K562 (cell line): ENCODE measurements around the gene TAF11. TPM values are rescaled to one million over a fixed set of nuclear protein-coding genes. Genes with fewer than 3 reads are reported as not detected.
A peak's percentile ranks its signal among the peaks of the same experiment; 100 is the strongest.

Experiments
- ETV6 ChIP-seq, 3 experiments: fragments of 150-350 bp in 1 of 3; sonication (generic) in 1 of 3; formaldehyde crosslinking in 1 of 3; IDR thresholded peaks; 2 replicates each; pipeline versions ENCODE4 v1.6.1 to v1.8.0; 2014 to 2022; ENCODE audit warnings: borderline replicate concordance in 2 of 3, low read depth in 2 of 3, antibody characterized with exemption in 1 of 3, low read length in 1 of 3, mild to moderate bottlenecking in 1 of 3, missing genetic modification reagents in 1 of 3
- EWSR1 ChIP-seq: fragments of 450-650 bp; IDR thresholded peaks from 2 replicates; pipeline ENCODE4 v1.6.1; 2018; ENCODE audit warnings: borderline replicate concordance, mild to moderate bottlenecking, low read depth, moderate library complexity; ENCODE audit not compliant: partially characterized antibody
- GABPA ChIP-seq: fragments of 200-800 bp; sonication (Bioruptor generic); conservative IDR thresholded peaks from 2 replicates; pipeline ENCODE4 v1.6.1; 2016; ENCODE audit warnings: low read depth, missing genetic modification characterization, missing compliant biosample characterization
- GTF2F1 ChIP-seq: IDR thresholded peaks from 2 replicates; pipeline ENCODE4 v1.6.1; 2011; ENCODE audit warnings: low read depth, low read length, improper control_type of control experiment
- MTA1 ChIP-seq: fragments of 450-650 bp; IDR thresholded peaks from 2 replicates; pipeline ENCODE4 v1.6.1; 2017; ENCODE audit warnings: borderline replicate concordance
- PHF21A ChIP-seq: fragments of 450-650 bp; IDR thresholded peaks from 2 replicates; pipeline ENCODE4 v1.6.1; 2017; ENCODE audit warnings: low read depth, borderline replicate concordance
- RAD51 ChIP-seq: fragments of 450-650 bp; IDR thresholded peaks from 2 replicates; pipeline ENCODE4 v1.7.1; 2016; ENCODE audit warnings: low read depth, mild to moderate bottlenecking, borderline replicate concordance
- ZBTB1 ChIP-seq: sonication (generic); formaldehyde crosslinking; IDR thresholded peaks from 2 replicates; pipeline ENCODE4 v1.8.1; 2023; ENCODE audit warnings: missing genetic modification reagents, low read depth, mild to moderate bottlenecking, borderline replicate concordance
- ZC3H4 ChIP-seq: sonication (generic); formaldehyde crosslinking; IDR thresholded peaks from 2 replicates; pipeline ENCODE4 v1.9.0; 2021; ENCODE audit warnings: missing genetic modification reagents, borderline replicate concordance
- ZNF133 ChIP-seq: fragments of 250-450 bp; sonication (Bioruptor Pico); IDR thresholded peaks from 2 replicates; pipeline ENCODE4 v1.4.0; 2020; ENCODE audit warnings: mild to moderate bottlenecking
- ZNF589 ChIP-seq: fragments of 200-800 bp; sonication (Bioruptor generic); IDR thresholded peaks from 2 replicates; pipeline ENCODE4 v1.6.1; 2016; ENCODE audit warnings: low read depth, missing genetic modification characterization, missing compliant biosample characterization
- ZNF79 ChIP-seq: fragments of 250-450 bp; sonication (Bioruptor Pico); IDR thresholded peaks from 2 replicates; pipeline ENCODE4 v1.4.0; 2020; ENCODE audit warnings: low read depth, mild to moderate bottlenecking, moderate library complexity
- polyA plus RNA-seq, 8 experiments: library from polyadenylated mRNA; depleted of rRNA in 4 of 8; stranded (reverse) in 5 of 8; unstranded in 3 of 8; fragments of >200 nt; fragmentation: Nextera tagmentation in 2 of 8; fragmentation: Illumina TruSeq in 1 of 8; extraction: Ambion mirVana in 2 of 8; extraction: Trizol in 1 of 8; gene quantifications; 2 replicates each; pipeline versions ENCODE4 v1.2.1 to v1.2.3, GENCODE V29; 2011 to 2014; ENCODE audit warnings: inconsistent platforms in 1 of 8, missing spikeins in 1 of 8
- total RNA-seq, 7 experiments: library from RNA; depleted of rRNA in 6 of 7; stranded (reverse); fragments of >200 nt in 6 of 7; fragmentation: Illumina TruSeq in 2 of 7; extraction: Trizol in 2 of 7; gene quantifications; 2 replicates each; pipeline versions ENCODE4 v1.2.1 to v1.2.3, GENCODE V29; 2011 to 2021; ENCODE audit warnings: low replicate concordance in 1 of 7
- TF ChIP-seq, protein P1 (sequence below): fragments of 450-650 bp; IDR thresholded peaks from 2 replicates; pipeline ENCODE4 v1.7.1; 2018; ENCODE audit warnings: mild to moderate bottlenecking, low read depth; ENCODE audit not compliant: partially characterized antibody
- TF ChIP-seq, protein P2 (sequence below): fragments of 250-450 bp; sonication (Bioruptor Pico); IDR thresholded peaks from 2 replicates; pipeline ENCODE4 v1.4.0; 2020
- TF ChIP-seq, protein P3 (sequence below): sonication (generic); formaldehyde crosslinking; IDR thresholded peaks from 2 replicates; pipeline ENCODE4 v1.8.1; 2022; ENCODE audit warnings: missing genetic modification reagents
- TF ChIP-seq, protein P4 (sequence below): fragments of 250-450 bp; sonication (Bioruptor Pico); IDR thresholded peaks from 2 replicates; pipeline ENCODE4 v1.8.0; 2022; ENCODE audit warnings: inconsistent platforms, mild to moderate bottlenecking, moderate library complexity, borderline replicate concordance

TAF11 gene
- total and polyA plus RNA-seq, 9 of the 15 experiments (the other 6 are each of a cell fraction or from before 2014, with no cell fraction given), result 40.9 to 91.9 (median 71.9) TPM

DNA sequence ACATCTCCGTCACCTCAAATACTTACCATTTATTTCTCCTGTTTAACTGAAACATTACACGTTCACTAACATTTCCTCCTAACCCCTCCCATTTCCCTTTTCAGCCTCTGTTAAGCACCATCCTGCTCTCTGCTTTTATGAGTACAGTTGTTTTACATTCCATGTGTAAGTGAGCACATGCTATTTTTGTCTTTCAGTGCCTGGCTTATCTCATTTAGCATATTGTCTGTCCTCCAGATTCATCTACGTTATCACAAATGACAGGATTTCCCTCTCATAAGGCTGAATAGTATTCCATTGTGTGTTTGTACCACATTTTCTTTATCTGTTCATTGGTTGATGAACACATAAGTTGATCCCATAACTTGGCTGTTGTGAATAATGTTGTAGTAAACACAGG, 22.7 kb downstream of the TAF11 start (continued):
- TF ChIP-seq, protein P1, sequence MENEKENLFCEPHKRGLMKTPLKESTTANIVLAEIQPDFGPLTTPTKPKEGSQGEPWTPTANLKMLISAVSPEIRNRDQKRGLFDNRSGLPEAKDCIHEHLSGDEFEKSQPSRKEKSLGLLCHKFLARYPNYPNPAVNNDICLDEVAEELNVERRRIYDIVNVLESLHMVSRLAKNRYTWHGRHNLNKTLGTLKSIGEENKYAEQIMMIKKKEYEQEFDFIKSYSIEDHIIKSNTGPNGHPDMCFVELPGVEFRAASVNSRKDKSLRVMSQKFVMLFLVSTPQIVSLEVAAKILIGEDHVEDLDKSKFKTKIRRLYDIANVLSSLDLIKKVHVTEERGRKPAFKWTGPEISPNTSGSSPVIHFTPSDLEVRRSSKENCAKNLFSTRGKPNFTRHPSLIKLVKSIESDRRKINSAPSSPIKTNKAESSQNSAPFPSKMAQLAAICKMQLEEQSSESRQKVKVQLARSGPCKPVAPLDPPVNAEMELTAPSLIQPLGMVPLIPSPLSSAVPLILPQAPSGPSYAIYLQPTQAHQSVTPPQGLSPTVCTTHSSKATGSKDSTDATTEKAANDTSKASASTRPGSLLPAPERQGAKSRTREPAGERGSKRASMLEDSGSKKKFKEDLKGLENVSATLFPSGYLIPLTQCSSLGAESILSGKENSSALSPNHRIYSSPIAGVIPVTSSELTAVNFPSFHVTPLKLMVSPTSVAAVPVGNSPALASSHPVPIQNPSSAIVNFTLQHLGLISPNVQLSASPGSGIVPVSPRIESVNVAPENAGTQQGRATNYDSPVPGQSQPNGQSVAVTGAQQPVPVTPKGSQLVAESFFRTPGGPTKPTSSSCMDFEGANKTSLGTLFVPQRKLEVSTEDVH, result no peak
- no peak for TF ChIP-seq EWSR1
- TF ChIP-seq, protein P2, sequence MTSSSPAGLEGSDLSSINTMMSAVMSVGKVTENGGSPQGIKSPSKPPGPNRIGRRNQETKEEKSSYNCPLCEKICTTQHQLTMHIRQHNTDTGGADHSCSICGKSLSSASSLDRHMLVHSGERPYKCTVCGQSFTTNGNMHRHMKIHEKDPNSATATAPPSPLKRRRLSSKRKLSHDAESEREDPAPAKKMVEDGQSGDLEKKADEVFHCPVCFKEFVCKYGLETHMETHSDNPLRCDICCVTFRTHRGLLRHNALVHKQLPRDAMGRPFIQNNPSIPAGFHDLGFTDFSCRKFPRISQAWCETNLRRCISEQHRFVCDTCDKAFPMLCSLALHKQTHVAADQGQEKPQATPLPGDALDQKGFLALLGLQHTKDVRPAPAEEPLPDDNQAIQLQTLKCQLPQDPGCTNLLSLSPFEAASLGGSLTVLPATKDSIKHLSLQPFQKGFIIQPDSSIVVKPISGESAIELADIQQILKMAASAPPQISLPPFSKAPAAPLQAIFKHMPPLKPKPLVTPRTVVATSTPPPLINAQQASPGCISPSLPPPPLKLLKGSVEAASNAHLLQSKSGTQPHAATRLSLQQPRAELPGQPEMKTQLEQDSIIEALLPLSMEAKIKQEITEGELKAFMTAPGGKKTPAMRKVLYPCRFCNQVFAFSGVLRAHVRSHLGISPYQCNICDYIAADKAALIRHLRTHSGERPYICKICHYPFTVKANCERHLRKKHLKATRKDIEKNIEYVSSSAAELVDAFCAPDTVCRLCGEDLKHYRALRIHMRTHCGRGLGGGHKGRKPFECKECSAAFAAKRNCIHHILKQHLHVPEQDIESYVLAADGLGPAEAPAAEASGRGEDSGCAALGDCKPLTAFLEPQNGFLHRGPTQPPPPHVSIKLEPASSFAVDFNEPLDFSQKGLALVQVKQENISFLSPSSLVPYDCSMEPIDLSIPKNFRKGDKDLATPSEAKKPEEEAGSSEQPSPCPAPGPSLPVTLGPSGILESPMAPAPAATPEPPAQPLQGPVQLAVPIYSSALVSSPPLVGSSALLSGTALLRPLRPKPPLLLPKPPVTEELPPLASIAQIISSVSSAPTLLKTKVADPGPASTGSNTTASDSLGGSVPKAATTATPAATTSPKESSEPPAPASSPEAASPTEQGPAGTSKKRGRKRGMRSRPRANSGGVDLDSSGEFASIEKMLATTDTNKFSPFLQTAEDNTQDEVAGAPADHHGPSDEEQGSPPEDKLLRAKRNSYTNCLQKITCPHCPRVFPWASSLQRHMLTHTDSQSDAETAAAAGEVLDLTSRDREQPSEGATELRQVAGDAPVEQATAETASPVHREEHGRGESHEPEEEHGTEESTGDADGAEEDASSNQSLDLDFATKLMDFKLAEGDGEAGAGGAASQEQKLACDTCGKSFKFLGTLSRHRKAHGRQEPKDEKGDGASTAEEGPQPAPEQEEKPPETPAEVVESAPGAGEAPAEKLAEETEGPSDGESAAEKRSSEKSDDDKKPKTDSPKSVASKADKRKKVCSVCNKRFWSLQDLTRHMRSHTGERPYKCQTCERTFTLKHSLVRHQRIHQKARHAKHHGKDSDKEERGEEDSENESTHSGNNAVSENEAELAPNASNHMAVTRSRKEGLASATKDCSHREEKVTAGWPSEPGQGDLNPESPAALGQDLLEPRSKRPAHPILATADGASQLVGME (CRISPR knock-in tag), result no peak
- TF ChIP-seq ZC3H4 (CRISPR knock-in tag), result no peak
- no peak for TF ChIP-seq PHF21A
- TF ChIP-seq, protein P3, sequence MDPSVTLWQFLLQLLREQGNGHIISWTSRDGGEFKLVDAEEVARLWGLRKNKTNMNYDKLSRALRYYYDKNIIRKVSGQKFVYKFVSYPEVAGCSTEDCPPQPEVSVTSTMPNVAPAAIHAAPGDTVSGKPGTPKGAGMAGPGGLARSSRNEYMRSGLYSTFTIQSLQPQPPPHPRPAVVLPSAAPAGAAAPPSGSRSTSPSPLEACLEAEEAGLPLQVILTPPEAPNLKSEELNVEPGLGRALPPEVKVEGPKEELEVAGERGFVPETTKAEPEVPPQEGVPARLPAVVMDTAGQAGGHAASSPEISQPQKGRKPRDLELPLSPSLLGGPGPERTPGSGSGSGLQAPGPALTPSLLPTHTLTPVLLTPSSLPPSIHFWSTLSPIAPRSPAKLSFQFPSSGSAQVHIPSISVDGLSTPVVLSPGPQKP (CRISPR knock-in tag), result no peak
- no peak for TF ChIP-seq ZNF133 (CRISPR knock-in tag)
- peak; percentile 43; the same call in 1 of the 2 replicates for TF ChIP-seq GABPA (tag)
- peak; percentile 86 for TF ChIP-seq MTA1
- peak in 1 of 2 experiments; percentile 57; a peak in 1 of 4 replicates for TF ChIP-seq ETV6 (IDR thresholded peaks at IDR 0.05; ENCODE audit: borderline replicate concordance in 1 of 2, low read depth in 2 of 2, low read length in 1 of 2)
- no peak for TF ChIP-seq ETV6 (CRISPR knock-in tag; IDR thresholded peaks at IDR 0.05; ENCODE audit: borderline replicate concordance)
- TF ChIP-seq ZBTB1, result no peak
- TF ChIP-seq RAD51, result 0 out of 2 replicates have a peak, but pooled peaks have one; percentile 22
- no peak for TF ChIP-seq GTF2F1
- TF ChIP-seq ZNF79 (CRISPR knock-in tag), result no peak
- TF ChIP-seq, protein P4, sequence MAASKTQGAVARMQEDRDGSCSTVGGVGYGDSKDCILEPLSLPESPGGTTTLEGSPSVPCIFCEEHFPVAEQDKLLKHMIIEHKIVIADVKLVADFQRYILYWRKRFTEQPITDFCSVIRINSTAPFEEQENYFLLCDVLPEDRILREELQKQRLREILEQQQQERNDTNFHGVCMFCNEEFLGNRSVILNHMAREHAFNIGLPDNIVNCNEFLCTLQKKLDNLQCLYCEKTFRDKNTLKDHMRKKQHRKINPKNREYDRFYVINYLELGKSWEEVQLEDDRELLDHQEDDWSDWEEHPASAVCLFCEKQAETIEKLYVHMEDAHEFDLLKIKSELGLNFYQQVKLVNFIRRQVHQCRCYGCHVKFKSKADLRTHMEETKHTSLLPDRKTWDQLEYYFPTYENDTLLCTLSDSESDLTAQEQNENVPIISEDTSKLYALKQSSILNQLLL, result no peak
- TF ChIP-seq ZNF589 (CRISPR knock-in tag), result no peak
